Bladder microvascular endothelial cell (primary cell): Measurements from ENCODE around the gene LCE3C. TPM values are rescaled to one million over a fixed set of nuclear protein-coding genes. Genes with fewer than 3 reads are reported as not detected.

Source experiments
- total RNA-seq: library from RNA; depleted of rRNA; stranded (reverse); fragments of >200 nt; gene quantifications from 2 replicates; pipeline ENCODE4 v1.2.3, GENCODE V29; 2014

Gene LCE3C
- not detected in 2 replicates for total RNA-seq

GRCh38 chr1:152599934-152600333, at the start of gene LCE3C:
Gene LCE3C (plus strand): TSS chr1:152600234. CDS start chr1:152600732, 498 bp downstream.

GRCh38 chr1:152566681-152567080, 33.4 kb upstream of the LCE3C start, which contains the start of gene LCE3E:
Gene LCE3E (minus strand): TSS chr1:152566780. CDS start chr1:152566208, 572 bp downstream.

GRCh38 chr1:152580433-152580832, 19.6 kb upstream of the LCE3C start, which contains the start of gene LCE3D:
Gene LCE3D (minus strand): TSS chr1:152580516. CDS start chr1:152579936, 580 bp downstream.

GRCh38 chr1:152613511-152613910, 13.5 kb downstream of the LCE3C start, which contains the start of gene LCE3B:
Gene LCE3B (plus strand): TSS chr1:152613811. CDS start chr1:152613811, 0 bp downstream.

GRCh38 chr1:152622803-152623202, 22.8 kb downstream of the LCE3C start, which contains the start of gene LCE3A:
Gene LCE3A (minus strand): TSS chr1:152623103. CDS start chr1:152623103, 0 bp downstream.

Other genes with a start within 250 kb of the LCE3C start
- not detected in 2 replicates for gene FLG2, start 240.2 kb upstream of the LCE3C start, total RNA-seq
- gene CRNN, start 186.0 kb upstream of the LCE3C start, total RNA-seq = not detected in 2 replicates
- not detected in 2 replicates for gene LCE5A, start 89.4 kb upstream of the LCE3C start, total RNA-seq
- not detected in 2 replicates for gene CRCT1, start 85.8 kb upstream of the LCE3C start, total RNA-seq
- not detected in 2 replicates for gene LCE3E, start 33.5 kb upstream of the LCE3C start, total RNA-seq
- not detected in 2 replicates for gene LCE3D, start 19.7 kb upstream of the LCE3C start, total RNA-seq
- gene LCE3B, start 13.6 kb downstream of the LCE3C start, total RNA-seq = not detected in 2 replicates
- not detected in 2 replicates for gene LCE3A, start 22.9 kb downstream of the LCE3C start, total RNA-seq
- gene LCE2D, start 63.1 kb downstream of the LCE3C start, total RNA-seq = not detected in 2 replicates
- gene LCE2C, start 75.0 kb downstream of the LCE3C start, total RNA-seq = not detected in 2 replicates
- not detected in 2 replicates for gene LCE2B, start 85.9 kb downstream of the LCE3C start, total RNA-seq
- not detected in 2 replicates for gene LCE2A, start 98.1 kb downstream of the LCE3C start, total RNA-seq
- gene LCE4A, start 107.9 kb downstream of the LCE3C start, total RNA-seq = not detected in 2 replicates
- not detected in 2 replicates for gene KPRP, start 157.8 kb downstream of the LCE3C start, total RNA-seq
- not detected in 2 replicates for gene LCE1F, start 174.9 kb downstream of the LCE3C start, total RNA-seq
- not detected in 2 replicates for gene LCE1E, start 186.0 kb downstream of the LCE3C start, total RNA-seq
- not detected in 2 replicates for gene LCE1D, start 196.5 kb downstream of the LCE3C start, total RNA-seq
- gene LCE1C, start 206.4 kb downstream of the LCE3C start, total RNA-seq = not detected in 2 replicates
- gene LCE1B, start 211.7 kb downstream of the LCE3C start, total RNA-seq = not detected in 2 replicates
- not detected in 2 replicates for gene LCE1A, start 227.2 kb downstream of the LCE3C start, total RNA-seq
- gene LCE6A, start 242.6 kb downstream of the LCE3C start, total RNA-seq = not detected in 2 replicates